GM19452 (cell line): ENCODE results near the gene PDE6H.

Experiments used
- ATAC-seq: cut with Tn5 transposase; IDR thresholded peaks from one replicate; pipeline ENCODE4 v1.9.1; 2021; ENCODE audit not compliant: unreplicated experiment

PDE6H gene

GRCh38 chr12:14968478-14968877, 4.4 kb upstream of the PDE6H start:
- ATAC-seq, result no peak

- ATAC-seq, result no peak
Observed at GRCh38 chr12:14970473-14970872, 2.4 kb upstream of the PDE6H start.

- ATAC-seq, result no peak
Observed at GRCh38 chr12:14974633-14975032, 1.8 kb downstream of the PDE6H start.

GRCh38 chr12:14975457-14975856, 2.6 kb downstream of the PDE6H start:
- ATAC-seq, result no peak

GRCh38 chr12:14976658-14977057, 3.8 kb downstream of the PDE6H start:
- ATAC-seq, result no peak

GRCh38 chr12:14979468-14979867, 6.6 kb downstream of the PDE6H start:
- no peak for ATAC-seq

- no peak for ATAC-seq
Observed at GRCh38 chr12:14981049-14981448, 8.2 kb downstream of the PDE6H start.

GRCh38 chr12:14982562-14982961, 9.7 kb downstream of the PDE6H start:
- no peak for ATAC-seq

GRCh38 chr12:14982991-14983390, 10.1 kb downstream of the PDE6H start:
- no peak for ATAC-seq

GRCh38 chr12:14984036-14984435, 11.2 kb downstream of the PDE6H start:
- no peak for ATAC-seq

GRCh38 chr12:14984766-14985285, 12.0 kb downstream of the PDE6H start:
- no peak for ATAC-seq

- no peak for ATAC-seq
Observed at GRCh38 chr12:14986449-14986848, 13.6 kb downstream of the PDE6H start.

- ATAC-seq, result no peak
Observed at GRCh38 chr12:14988035-14988434, 15.2 kb downstream of the PDE6H start.

- ATAC-seq, result no peak
Observed at GRCh38 chr12:14989790-14990189, 16.9 kb downstream of the PDE6H start.

- ATAC-seq, result no peak
Observed at GRCh38 chr12:14991069-14991468, 18.2 kb downstream of the PDE6H start.

GRCh38 chr12:14992673-14993072, 19.8 kb downstream of the PDE6H start:
- ATAC-seq, result no peak

GRCh38 chr12:14993117-14993516, 20.3 kb downstream of the PDE6H start:
- no peak for ATAC-seq

GRCh38 chr12:14993537-14994266, 20.9 kb downstream of the PDE6H start:
- no peak for ATAC-seq

GRCh38 chr12:14994610-14995009, 21.8 kb downstream of the PDE6H start:
- ATAC-seq, result no peak

- ATAC-seq, result no peak
Observed at GRCh38 chr12:14995583-14996425, 23.0 kb downstream of the PDE6H start.

- no peak for ATAC-seq
Observed at GRCh38 chr12:14997998-14998397, 25.2 kb downstream of the PDE6H start.
